Stimulated activated naive CD8-positive, alpha-beta T cell treated with anti-CD3 and anti-CD28 coated beads, Interleukin-15, amount 100 ng/mL, for 72 hours (primary cell): ENCODE results near the gene KRTAP2-2.
"Not testable (repeated sequence)": the region's sequence is repeated elsewhere in the genome, so short reads cannot be mapped to it uniquely, and the experiment has no call there.

Experiments
- ATAC-seq: fragments of 150-1000 bp; cut with Tn5 transposase; 2 replicates; pipeline ENCODE4 v1.10.0; 2021; ENCODE audit warnings: mild to moderate bottlenecking, moderate library complexity
- DNase-seq, 2 donors: peaks; one replicate each; pipeline ENCODE4 v3.0.0; 2021 to 2022
- H3K27ac Mint-ChIP-seq, 2 donors: one replicate each; pipeline ENCODE4 v1.8.0; 2022; ENCODE audit warnings: mild to moderate bottlenecking in 2 of 2, mixed read lengths in 2 of 2, moderate library complexity in 2 of 2
- H3K27me3 Mint-ChIP-seq: one replicate; pipeline ENCODE4 v1.8.0; 2022; ENCODE audit warnings: mixed read lengths
- H3K4me1 Mint-ChIP-seq: one replicate; pipeline ENCODE4 v1.8.0; 2022; ENCODE audit warnings: mild to moderate bottlenecking, mixed read lengths
- H3K4me3 Mint-ChIP-seq, 2 donors: one replicate each; pipeline ENCODE4 v1.8.0; 2022; ENCODE audit warnings: mild to moderate bottlenecking in 2 of 2, mixed read lengths in 2 of 2, moderate library complexity in 1 of 2
- H3K9me3 Mint-ChIP-seq, 2 donors: one replicate each; pipeline ENCODE4 v1.8.0; 2022; ENCODE audit warnings: mixed read lengths in 2 of 2

KRTAP2-2 gene

GRCh38 chr17:41049110-41049509 is 5.9 kb downstream of the KRTAP2-2 start:
- Mint-ChIP-seq H3K9me3 (no peaks in the 10 kb centered on the region), H3K4me1 (peaks cover 2% of the 10 kb centered on the region), H3K27me3 (peaks cover 36% of the 10 kb centered on the region), H3K27ac (no peak overlapping the region), H3K4me3 (no peak overlapping the region)
- no peak for DNase-seq
- no peak for ATAC-seq

- H3K27ac Mint-ChIP-seq, result no peak overlapping the region
- peaks cover 7% of the 10 kb centered on the region for H3K4me1 Mint-ChIP-seq
- peaks cover 36% of the 10 kb centered on the region for H3K27me3 Mint-ChIP-seq
- no peak overlapping the region for H3K4me3 Mint-ChIP-seq
- DNase-seq (no peak), ATAC-seq (no peak)
- H3K9me3 Mint-ChIP-seq, result peaks cover 4% of the 10 kb centered on the region in 2 donors
These were observed 6.6 kb downstream of the KRTAP2-2 start for GRCh38 chr17:41048441-41048840.

- H3K4me3 Mint-ChIP-seq, H3K4me1 Mint-ChIP-seq, ATAC-seq, H3K27ac Mint-ChIP-seq, DNase-seq, H3K9me3 Mint-ChIP-seq: not testable (repeated sequence)
- H3K27me3 Mint-ChIP-seq, result peaks cover 36% of the 10 kb centered on the region
These were observed 8.1 kb downstream of the KRTAP2-2 start, which contains the start of gene KRTAP2-1 for GRCh38 chr17:41046735-41047465. Gene KRTAP2-1, minus strand, starts transcription at chr17:41047316. Its CDS starts 49 bp downstream, at chr17:41047267.

- no peak overlapping the region for H3K4me3 Mint-ChIP-seq
- H3K27me3 Mint-ChIP-seq, result peaks cover 16% of the 10 kb centered on the region
- H3K4me1 Mint-ChIP-seq, result peaks cover 7% of the 10 kb centered on the region
- peaks cover 6 to 7% of the 10 kb centered on the region in 2 donors for H3K9me3 Mint-ChIP-seq
- DNase-seq (no peak), ATAC-seq (no peak)
- no peak overlapping the region for H3K27ac Mint-ChIP-seq
These were observed 12.1 kb downstream of the KRTAP2-2 start for GRCh38 chr17:41042953-41043352.

GRCh38 chr17:41040783-41041571 is 14.1 kb downstream of the KRTAP2-2 start, which contains the start of gene KRTAP1-1:
Gene KRTAP1-1, minus strand, starts transcription at chr17:41041450. Its CDS starts 53 bp downstream, at chr17:41041397.
- H3K9me3 Mint-ChIP-seq, H3K27ac Mint-ChIP-seq, H3K27me3 Mint-ChIP-seq, DNase-seq, H3K4me3 Mint-ChIP-seq, ATAC-seq, H3K4me1 Mint-ChIP-seq: not testable (repeated sequence)

GRCh38 chr17:41037853-41038350 is 17.1 kb downstream of the KRTAP2-2 start:
- ATAC-seq (no peak), DNase-seq (no peak)
- H3K4me3 Mint-ChIP-seq, result no peak overlapping the region
- no peaks in the 10 kb centered on the region for H3K4me1 Mint-ChIP-seq
- H3K9me3 Mint-ChIP-seq, result no peaks in the 10 kb centered on the region
- H3K27ac Mint-ChIP-seq, result no peak overlapping the region
- no peaks in the 10 kb centered on the region for H3K27me3 Mint-ChIP-seq

GRCh38 chr17:41034346-41034935 is 20.6 kb downstream of the KRTAP2-2 start, which contains the start of gene KRTAP1-3:
Gene KRTAP1-3, minus strand, starts transcription at chr17:41034874. Its CDS starts 53 bp downstream, at chr17:41034821.
- ATAC-seq, DNase-seq, H3K4me3 Mint-ChIP-seq, H3K27me3 Mint-ChIP-seq, H3K27ac Mint-ChIP-seq, H3K9me3 Mint-ChIP-seq, H3K4me1 Mint-ChIP-seq: not testable (repeated sequence)

GRCh38 chr17:41029633-41030245 is 25.3 kb downstream of the KRTAP2-2 start, which contains the start of gene KRTAP1-4:
Gene KRTAP1-4, minus strand, starts transcription at chr17:41030195. Its CDS starts 117 bp downstream, at chr17:41030078.
- Mint-ChIP-seq H3K4me1 (peaks cover 5% of the 10 kb centered on the region), H3K27me3 (no peaks in the 10 kb centered on the region), H3K9me3 (no peaks in the 10 kb centered on the region), H3K27ac (no peak within 1 kb of the TSS), H3K4me3 (no peak within 1 kb of the TSS)
- DNase-seq (no peak), ATAC-seq (no peak)

GRCh38 chr17:41026715-41027471 is 28.1 kb downstream of the KRTAP2-2 start, which contains the start of gene KRTAP1-5:
Gene KRTAP1-5, minus strand, starts transcription at chr17:41027208. Its CDS starts 53 bp downstream, at chr17:41027155.
- H3K27ac Mint-ChIP-seq, result no peak within 1 kb of the TSS
- no peaks in the 10 kb centered on the region for H3K27me3 Mint-ChIP-seq
- peaks cover 7% of the 10 kb centered on the region for H3K4me1 Mint-ChIP-seq
- DNase-seq, result no peak
- ATAC-seq, result no peak
- no peak within 1 kb of the TSS for H3K4me3 Mint-ChIP-seq
- H3K9me3 Mint-ChIP-seq, result no peaks in the 10 kb centered on the region

GRCh38 chr17:41024697-41025096 is 30.3 kb downstream of the KRTAP2-2 start:
- DNase-seq (no peak), ATAC-seq (no peak)
- Mint-ChIP-seq H3K27me3 (no peaks in the 10 kb centered on the region), H3K27ac (no peak overlapping the region), H3K4me3 (no peak overlapping the region), H3K4me1 (peaks cover 7% of the 10 kb centered on the region), H3K9me3 (no peaks in the 10 kb centered on the region)

GRCh38 chr17:41020336-41020735 is 34.7 kb downstream of the KRTAP2-2 start:
- Mint-ChIP-seq H3K4me3 (no peak overlapping the region), H3K4me1 (peaks cover 7% of the 10 kb centered on the region), H3K27ac (no peak overlapping the region), H3K27me3 (no peaks in the 10 kb centered on the region), H3K9me3 (no peaks in the 10 kb centered on the region)
- DNase-seq (no peak), ATAC-seq (no peak)

GRCh38 chr17:41019415-41019814 is 35.6 kb downstream of the KRTAP2-2 start:
- Mint-ChIP-seq H3K27me3 (no peaks in the 10 kb centered on the region), H3K4me1 (no peaks in the 10 kb centered on the region), H3K9me3 (no peaks in the 10 kb centered on the region), H3K4me3 (no peak overlapping the region), H3K27ac (no peak overlapping the region)
- DNase-seq (no peak), ATAC-seq (no peak)

- ATAC-seq (no peak), DNase-seq (no peak)
- Mint-ChIP-seq H3K9me3 (no peaks in the 10 kb centered on the region), H3K4me3 (no peak overlapping the region), H3K27ac (no peak overlapping the region), H3K27me3 (no peaks in the 10 kb centered on the region), H3K4me1 (no peaks in the 10 kb centered on the region)
These were observed 36.5 kb downstream of the KRTAP2-2 start for GRCh38 chr17:41018541-41018940.

- DNase-seq (no peak), ATAC-seq (no peak)
- no peaks in the 10 kb centered on the region for H3K27me3 Mint-ChIP-seq
- no peaks in the 10 kb centered on the region for H3K9me3 Mint-ChIP-seq
- H3K4me3 Mint-ChIP-seq, result no peak overlapping the region
- H3K4me1 Mint-ChIP-seq, result no peaks in the 10 kb centered on the region
- no peak overlapping the region for H3K27ac Mint-ChIP-seq
These were observed 38.3 kb downstream of the KRTAP2-2 start for GRCh38 chr17:41016578-41017215.
